GM18498 (cell line): ENCODE measurements around the gene PNLIP.

Source experiments
- ATAC-seq: cut with Tn5 transposase; IDR thresholded peaks from one replicate; pipeline ENCODE4 v1.9.1; 2021; ENCODE audit warnings: mild to moderate bottlenecking, moderate library complexity; ENCODE audit not compliant: unreplicated experiment

PNLIP gene

GRCh38 chr10:116613471-116613870 lies 67.7 kb downstream of the PNLIP start:
- no peak for ATAC-seq

GRCh38 chr10:116614796-116615195 lies 69.1 kb downstream of the PNLIP start:
- ATAC-seq = no peak

GRCh38 chr10:116615199-116615776 lies 69.6 kb downstream of the PNLIP start:
- no peak for ATAC-seq
